Measurements from ENCODE around the gene TMEM47. TPM values are rescaled to one million over a fixed set of nuclear protein-coding genes. Genes with fewer than 3 reads are reported as not detected.

The TMEM47 gene
- total and polyA plus RNA-seq, 9 of the 15 experiments (the other 6 are each of a cell fraction or from before 2014, with no cell fraction given): 0.03 to 0.04 (median 0.03) TPM; not detected in 6

DNA sequence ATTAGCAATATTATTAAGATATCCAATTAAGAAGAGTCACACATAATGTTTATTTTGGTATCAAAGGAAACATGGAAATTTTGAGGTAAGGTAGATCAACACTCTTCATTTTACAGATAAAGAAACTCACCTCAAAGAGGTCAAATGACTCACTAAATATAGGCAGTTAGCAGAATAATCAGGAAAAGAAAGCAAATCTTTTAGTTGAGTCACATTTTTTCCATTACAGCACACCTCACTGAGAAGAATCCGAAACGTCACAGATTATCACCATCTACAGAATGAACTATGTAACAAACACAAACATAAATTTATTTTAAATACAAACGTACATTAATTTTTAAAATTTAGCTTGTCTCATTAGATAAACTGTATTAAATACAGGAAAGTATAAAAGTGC is 70.1 kb downstream of the TMEM47 start:
- Histone ChIP-seq H3K27me3 (ENCODE audit: control insufficient read depth in 2 of 2, insufficient read depth in 2 of 2, low read length in 2 of 2) (no peaks in the 10 kb centered on the region), H3K4me2 (ENCODE audit: insufficient read depth, low read length) (no peak overlapping the region), H4K20me1 (replicated peaks; ENCODE audit: control insufficient read depth, insufficient read depth, low read length) (no peaks in the 10 kb centered on the region), H3K27ac (ENCODE audit: extremely low read depth, low read depth, low read length) (no peak overlapping the region), H3K36me3 (ENCODE audit: control insufficient read depth, insufficient read depth, low read length) (no peaks in the 10 kb centered on the region), H3K9ac (ENCODE audit: insufficient read depth in 1 of 2, low read depth in 2 of 2, low read length in 2 of 2) (no peak overlapping the region), H3K4me1 (replicated peaks in 1 of 2; ENCODE audit: control insufficient read depth in 2 of 2, insufficient read depth in 2 of 2, low read length in 2 of 2) (no peaks in the 10 kb centered on the region), H3K4me3 (no peak overlapping the region), H3K9me1 (ENCODE audit: control insufficient read depth, insufficient read depth, low read length) (no peaks in the 10 kb centered on the region), H3K79me2 (ENCODE audit: control insufficient read depth, insufficient read depth, low read length) (no peaks in the 10 kb centered on the region), H3K9me3 (replicated peaks; ENCODE audit: control insufficient read depth, insufficient read depth, low read depth, low read length) (no peaks in the 10 kb centered on the region), H2AFZ (ENCODE audit: low read depth, low read length) (no peak overlapping the region)
- ChIA-PET POLR2A (no interaction called here), CTCF (ENCODE audit: low intra/inter-chr PET ratio) (no interaction called here)
- no TSS peak for BruUV-seq (replicated peaks)
- no peak for DNase-seq (ENCODE audit: extremely low read depth in 1 of 4, low spot score in 3 of 4)
- intact Hi-C loops (cut with micrococcal nuclease): no loop called here
- no peak for FAIRE-seq
- no peak for TF ChIP-seq E2F5 (CRISPR knock-in tag; IDR thresholded peaks at IDR 0.05)
- no peak for TF ChIP-seq SRSF9 (IDR thresholded peaks at IDR 0.05; ENCODE audit: borderline replicate concordance, low read depth, low read length)
- TF ChIP-seq, protein P1, sequence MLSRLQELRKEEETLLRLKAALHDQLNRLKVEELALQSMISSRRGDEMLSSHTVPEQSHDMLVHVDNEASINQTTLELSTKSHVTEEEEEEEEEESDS (CRISPR knock-in tag; IDR thresholded peaks at IDR 0.05): no peak
- TF ChIP-seq, protein P2, sequence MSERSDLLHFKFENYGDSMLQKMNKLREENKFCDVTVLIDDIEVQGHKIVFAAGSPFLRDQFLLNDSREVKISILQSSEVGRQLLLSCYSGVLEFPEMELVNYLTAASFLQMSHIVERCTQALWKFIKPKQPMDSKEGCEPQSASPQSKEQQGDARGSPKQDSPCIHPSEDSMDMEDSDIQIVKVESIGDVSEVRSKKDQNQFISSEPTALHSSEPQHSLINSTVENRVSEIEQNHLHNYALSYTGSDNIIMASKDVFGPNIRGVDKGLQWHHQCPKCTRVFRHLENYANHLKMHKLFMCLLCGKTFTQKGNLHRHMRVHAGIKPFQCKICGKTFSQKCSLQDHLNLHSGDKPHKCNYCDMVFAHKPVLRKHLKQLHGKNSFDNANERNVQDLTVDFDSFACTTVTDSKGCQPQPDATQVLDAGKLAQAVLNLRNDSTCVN (CRISPR knock-in tag; IDR thresholded peaks at IDR 0.05): no peak
- TF ChIP-seq NFE2 (IDR thresholded peaks at IDR 0.05; ENCODE audit: low read depth): no peak
- in situ Hi-C loops (cut with MboI): no loop called here
- WGBS (ENCODE audit: insufficient coverage, low coverage, missing lambda C conversion rate): 0% methylated on average over 3 of the region's 3 CpGs
- no peak for ATAC-seq

Data from K562 (cell line).